ENCODE data around the gene CCND1.

Gene CCND1

GRCh38 chr11:69663326-69663725, 22.4 kb downstream of the CCND1 start:
- in situ Hi-C loops (cut with HindIII; ENCODE audit: low sequenced_read_pairs): loop anchor here (25.0 kb wide), 2 partner anchors 251 to 426 kb away; no protein-coding TSS in a partner anchor

GRCh38 chr11:69664103-69664775, 23.3 kb downstream of the CCND1 start:
- in situ Hi-C loops (cut with HindIII; ENCODE audit: low sequenced_read_pairs): loop anchor here (25.0 kb wide), 2 partner anchors 252 to 427 kb away; no protein-coding TSS in a partner anchor

- in situ Hi-C loops (cut with HindIII; ENCODE audit: low sequenced_read_pairs): loop anchor here (25.0 kb wide), 2 partner anchors 253 to 428 kb away; no protein-coding TSS in a partner anchor
Measured at GRCh38 chr11:69664901-69665300, 23.9 kb downstream of the CCND1 start.

GRCh38 chr11:69665669-69666068, 24.7 kb downstream of the CCND1 start:
- in situ Hi-C loops (cut with HindIII; ENCODE audit: low sequenced_read_pairs): loop anchor here (25.0 kb wide), 2 partner anchors 253 to 428 kb away; no protein-coding TSS in a partner anchor

- in situ Hi-C loops (cut with HindIII; ENCODE audit: low sequenced_read_pairs): loop anchor here (25.0 kb wide), 2 partner anchors 254 to 429 kb away; no protein-coding TSS in a partner anchor
Measured at GRCh38 chr11:69666261-69666660, 25.3 kb downstream of the CCND1 start.

- in situ Hi-C loops (cut with HindIII; ENCODE audit: low sequenced_read_pairs): loop anchor here (25.0 kb wide), 2 partner anchors 255 to 430 kb away; no protein-coding TSS in a partner anchor
Measured at GRCh38 chr11:69666752-69667536, 26.0 kb downstream of the CCND1 start.

GRCh38 chr11:69667619-69668604, 27.0 kb downstream of the CCND1 start:
- in situ Hi-C loops (cut with HindIII; ENCODE audit: low sequenced_read_pairs): loop anchor here (25.0 kb wide), 2 partner anchors 256 to 431 kb away; no protein-coding TSS in a partner anchor

GRCh38 chr11:69669486-69669885, 28.5 kb downstream of the CCND1 start:
- in situ Hi-C loops (cut with HindIII; ENCODE audit: low sequenced_read_pairs): loop anchor here (25.0 kb wide), 2 partner anchors 257 to 432 kb away; no protein-coding TSS in a partner anchor

- in situ Hi-C loops (cut with HindIII; ENCODE audit: low sequenced_read_pairs): loop anchor here (25.0 kb wide), 2 partner anchors 258 to 433 kb away; no protein-coding TSS in a partner anchor
Measured at GRCh38 chr11:69670158-69670845, 29.3 kb downstream of the CCND1 start.

GRCh38 chr11:69671734-69672465, 30.9 kb downstream of the CCND1 start:
- in situ Hi-C loops (cut with HindIII; ENCODE audit: low sequenced_read_pairs): loop anchor here (25.0 kb wide), 2 partner anchors 260 to 435 kb away; no protein-coding TSS in a partner anchor

- in situ Hi-C loops (cut with HindIII; ENCODE audit: low sequenced_read_pairs): loop anchor here (25.0 kb wide), 2 partner anchors 262 to 437 kb away; no protein-coding TSS in a partner anchor
Measured at GRCh38 chr11:69674267-69674885, 33.4 kb downstream of the CCND1 start.

GRCh38 chr11:69674886-69675714, 34.1 kb downstream of the CCND1 start, which contains the start of gene LTO1:
TSS of gene LTO1 (minus strand) at chr11:69675353. CDS start at chr11:69675239, 114 bp downstream.
- in situ Hi-C loops (cut with HindIII; ENCODE audit: low sequenced_read_pairs): loop anchor here (25.0 kb wide), 2 partner anchors 263 to 438 kb away; no protein-coding TSS in a partner anchor

GRCh38 chr11:69677749-69678148, 36.8 kb downstream of the CCND1 start:
- in situ Hi-C loops (cut with HindIII; ENCODE audit: low sequenced_read_pairs): no loop called here

GRCh38 chr11:69680688-69681087, 39.7 kb downstream of the CCND1 start:
- in situ Hi-C loops (cut with HindIII; ENCODE audit: low sequenced_read_pairs): no loop called here

GRCh38 chr11:69682221-69682620, 41.3 kb downstream of the CCND1 start:
- in situ Hi-C loops (cut with HindIII; ENCODE audit: low sequenced_read_pairs): no loop called here

- in situ Hi-C loops (cut with HindIII; ENCODE audit: low sequenced_read_pairs): no loop called here
Measured at GRCh38 chr11:69682681-69683326, 41.8 kb downstream of the CCND1 start.
